Right atrium auricular region (tissue), 2 donors: ENCODE measurements around the gene SLC5A12. TPM values are rescaled to one million over a fixed set of nuclear protein-coding genes. Genes with fewer than 3 reads are reported as not detected.

ENCODE experiments used
- DNase-seq: peaks from one replicate; pipeline ENCODE4 v3.0.0-alpha.2; 2019; ENCODE audit warnings: low spot score
- H3K27ac ChIP-seq, 2 donors: fragments of 200-600 bp; sonication (generic); 1 replicate in 1 of 2; 2 replicates in 1 of 2; pipeline ENCODE4 v1.5.1; 2016 to 2019
- H3K27me3 ChIP-seq, 2 donors: fragments of 200-600 bp; sonication (generic); one replicate each; pipeline versions ENCODE4 v1.5.1 to v1.6.0; 2017 to 2019
- H3K36me3 ChIP-seq: fragments of 200-600 bp; sonication (generic); one replicate; pipeline ENCODE4 v1.5.1; 2016
- H3K4me1 ChIP-seq, 2 donors: fragments of 200-600 bp; sonication (generic); one replicate each; pipeline versions ENCODE4 v1.5.1 to v1.6.0; 2017 to 2019
- H3K4me3 ChIP-seq, 2 donors: fragments of 200-600 bp; sonication (generic); 1 replicate in 1 of 2; 2 replicates in 1 of 2; pipeline ENCODE4 v1.5.1; 2017 to 2019; ENCODE audit warnings: mild to moderate bottlenecking in 1 of 2, moderate library complexity in 1 of 2
- H3K9me3 ChIP-seq, 2 donors: fragments of 200-600 bp; sonication (generic); one replicate each; pipeline ENCODE4 v1.5.1; 2019
- total RNA-seq, 2 donors: library from RNA; depleted of rRNA; stranded (reverse); fragments of >200 nt; gene quantifications; one replicate each; pipeline ENCODE4 v1.1.0, GENCODE V29; 2016
- TF ChIP-seq, protein P1 (sequence below), 2 donors: fragments of 200-600 bp; sonication (generic); IDR thresholded peaks; one replicate each; pipeline ENCODE4 v1.5.1; 2019; ENCODE audit warnings: antibody characterized with exemption in 2 of 2

Gene SLC5A12
- total RNA-seq, 2 donors from 2014 or later = 1.7 to 4.0 TPM

DNA sequence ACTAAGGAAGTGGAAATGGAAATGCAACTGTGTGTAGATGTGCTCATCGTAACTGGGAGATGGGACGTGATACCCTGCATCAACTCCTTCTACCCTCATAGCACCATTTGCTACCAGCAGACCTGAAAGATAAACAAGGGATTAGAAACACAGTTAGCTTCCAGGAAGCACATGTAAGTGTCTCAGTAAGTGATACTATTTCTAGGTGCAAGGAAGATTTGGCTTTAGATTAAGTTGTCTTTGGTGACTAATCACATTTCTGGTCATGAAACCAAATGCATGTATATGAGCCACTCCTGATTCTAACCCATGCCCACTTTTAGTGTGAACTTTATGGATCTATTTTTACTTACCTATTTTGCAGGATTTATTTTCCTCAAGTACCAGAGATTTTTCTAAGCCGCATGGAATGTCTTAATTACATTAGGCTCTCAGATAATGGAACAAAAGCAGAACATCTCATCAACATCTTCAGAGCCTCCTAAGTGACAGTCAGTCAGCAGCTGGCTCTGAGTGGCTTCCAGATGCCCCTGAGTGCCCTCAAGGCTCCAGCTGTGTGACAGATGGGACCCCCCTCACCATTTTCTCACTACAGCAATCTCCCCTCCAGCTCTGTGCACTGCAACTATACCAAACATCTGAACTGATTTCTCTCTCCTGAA is 21.2 kb downstream of the SLC5A12 start:
- TF ChIP-seq, protein P1, sequence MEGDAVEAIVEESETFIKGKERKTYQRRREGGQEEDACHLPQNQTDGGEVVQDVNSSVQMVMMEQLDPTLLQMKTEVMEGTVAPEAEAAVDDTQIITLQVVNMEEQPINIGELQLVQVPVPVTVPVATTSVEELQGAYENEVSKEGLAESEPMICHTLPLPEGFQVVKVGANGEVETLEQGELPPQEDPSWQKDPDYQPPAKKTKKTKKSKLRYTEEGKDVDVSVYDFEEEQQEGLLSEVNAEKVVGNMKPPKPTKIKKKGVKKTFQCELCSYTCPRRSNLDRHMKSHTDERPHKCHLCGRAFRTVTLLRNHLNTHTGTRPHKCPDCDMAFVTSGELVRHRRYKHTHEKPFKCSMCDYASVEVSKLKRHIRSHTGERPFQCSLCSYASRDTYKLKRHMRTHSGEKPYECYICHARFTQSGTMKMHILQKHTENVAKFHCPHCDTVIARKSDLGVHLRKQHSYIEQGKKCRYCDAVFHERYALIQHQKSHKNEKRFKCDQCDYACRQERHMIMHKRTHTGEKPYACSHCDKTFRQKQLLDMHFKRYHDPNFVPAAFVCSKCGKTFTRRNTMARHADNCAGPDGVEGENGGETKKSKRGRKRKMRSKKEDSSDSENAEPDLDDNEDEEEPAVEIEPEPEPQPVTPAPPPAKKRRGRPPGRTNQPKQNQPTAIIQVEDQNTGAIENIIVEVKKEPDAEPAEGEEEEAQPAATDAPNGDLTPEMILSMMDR (IDR thresholded peaks at IDR 0.05) = no peak
- no peaks in the 10 kb centered on the region for H3K36me3 ChIP-seq
- no peaks in the 10 kb centered on the region for H3K4me1 ChIP-seq
- H3K27me3 ChIP-seq = no peaks in the 10 kb centered on the region
- H3K9me3 ChIP-seq = no peaks in the 10 kb centered on the region
- H3K4me3 ChIP-seq = no peak overlapping the region
- H3K27ac ChIP-seq = no peak overlapping the region
- DNase-seq = no peak

DNA sequence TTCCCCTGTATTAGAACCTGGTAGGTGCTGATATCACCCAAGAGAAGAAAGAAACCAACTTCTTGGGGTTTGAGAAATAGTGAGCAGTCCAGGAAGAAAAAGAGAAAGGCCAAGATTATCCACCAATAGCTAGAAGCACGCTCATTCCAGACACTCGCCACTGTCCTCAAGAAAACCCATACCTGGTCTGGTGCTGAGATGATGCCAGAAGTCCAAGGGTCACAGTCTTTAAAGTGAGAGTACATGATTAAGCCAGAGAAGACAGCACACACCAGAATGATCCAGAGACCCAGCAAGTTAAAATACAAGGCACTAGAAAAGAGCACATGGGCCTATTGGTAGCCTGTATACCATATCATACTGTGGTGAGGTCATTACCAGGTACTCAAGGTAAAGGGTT is 23.6 kb downstream of the SLC5A12 start:
- Histone ChIP-seq H3K27me3 (no peaks in the 10 kb centered on the region), H3K27ac (no peak overlapping the region), H3K4me1 (no peaks in the 10 kb centered on the region), H3K9me3 (no peaks in the 10 kb centered on the region), H3K36me3 (no peaks in the 10 kb centered on the region), H3K4me3 (no peak overlapping the region)
- TF ChIP-seq, protein P1 (IDR thresholded peaks at IDR 0.05) = no peak
- no peak for DNase-seq

DNA sequence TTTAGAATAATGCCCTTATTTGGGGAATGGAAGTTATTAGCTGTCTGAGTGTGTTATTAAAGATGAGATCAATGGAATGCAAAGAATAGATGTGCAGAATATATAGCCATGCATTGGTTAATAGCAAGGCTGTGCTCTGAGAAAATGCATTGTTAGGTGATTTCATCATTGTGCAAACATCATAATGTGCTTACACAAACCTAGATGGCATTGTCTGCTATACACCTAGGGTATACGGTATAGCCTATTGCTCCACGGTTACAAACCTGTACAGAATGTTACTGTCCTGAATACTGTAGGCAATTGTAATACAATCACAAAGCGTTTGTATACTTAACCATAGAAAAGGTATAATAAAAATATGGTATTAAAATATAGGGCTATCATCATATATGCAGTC is 25.5 kb downstream of the SLC5A12 start:
- no peak overlapping the region for H3K27ac ChIP-seq
- no peaks in the 10 kb centered on the region for H3K27me3 ChIP-seq
- TF ChIP-seq, protein P1 (IDR thresholded peaks at IDR 0.05) = no peak
- no peaks in the 10 kb centered on the region for H3K36me3 ChIP-seq
- H3K4me1 ChIP-seq = no peaks in the 10 kb centered on the region
- H3K9me3 ChIP-seq = no peaks in the 10 kb centered on the region
- no peak for DNase-seq
- H3K4me3 ChIP-seq = no peak overlapping the region

DNA sequence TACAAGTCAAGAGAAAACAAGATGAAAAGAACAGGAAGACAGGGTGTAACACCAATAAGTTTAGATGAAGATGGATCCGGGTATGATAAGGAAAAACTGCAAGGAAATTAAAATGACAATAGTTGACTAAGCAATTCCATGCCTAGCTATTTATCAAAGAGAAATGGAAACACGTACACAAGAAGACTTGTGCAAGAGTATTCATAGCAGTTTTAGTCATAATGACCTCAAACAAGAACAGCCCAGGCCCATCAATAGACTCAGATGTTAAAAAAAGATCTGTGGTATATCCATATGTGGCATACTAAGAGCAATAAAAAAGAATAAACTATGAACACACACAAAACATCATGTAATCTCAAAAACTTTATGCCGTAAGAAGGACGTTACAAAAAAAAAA is 33.2 kb downstream of the SLC5A12 start:
- DNase-seq = no peak
- TF ChIP-seq, protein P1 (IDR thresholded peaks at IDR 0.05) = no peak
- H3K27ac ChIP-seq = no peak overlapping the region

DNA sequence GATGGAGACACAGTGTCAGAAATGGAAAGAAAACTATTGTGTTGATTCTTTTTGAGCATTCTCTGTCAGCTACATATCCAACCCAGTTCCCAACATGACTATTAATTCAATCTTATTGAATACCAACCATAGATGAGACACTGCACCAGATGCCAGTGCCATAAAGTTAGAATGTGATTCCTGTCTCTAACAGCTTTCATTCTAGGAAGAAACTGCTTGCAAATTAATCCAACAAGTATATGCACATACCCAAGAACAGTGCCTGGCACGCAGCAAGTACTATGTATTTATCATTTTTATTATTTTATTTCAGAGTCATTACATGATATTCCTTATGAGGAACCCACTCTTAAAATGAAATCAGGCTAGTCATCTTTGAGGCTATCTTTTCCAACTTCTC is 34.5 kb downstream of the SLC5A12 start:
- Histone ChIP-seq H3K4me3 (no peak overlapping the region), H3K27me3 (no peaks in the 10 kb centered on the region), H3K27ac (no peak overlapping the region), H3K36me3 (no peaks in the 10 kb centered on the region), H3K9me3 (no peaks in the 10 kb centered on the region), H3K4me1 (no peaks in the 10 kb centered on the region)
- DNase-seq = no peak
- TF ChIP-seq, protein P1 (IDR thresholded peaks at IDR 0.05) = no peak

More for the DNA sequence above, 33.2 kb downstream of the SLC5A12 start:
- no peaks in the 10 kb centered on the region for H3K27me3 ChIP-seq
- H3K36me3 ChIP-seq = no peaks in the 10 kb centered on the region
- no peaks in the 10 kb centered on the region for H3K4me1 ChIP-seq
- H3K4me3 ChIP-seq = no peak overlapping the region
- no peaks in the 10 kb centered on the region for H3K9me3 ChIP-seq

DNA sequence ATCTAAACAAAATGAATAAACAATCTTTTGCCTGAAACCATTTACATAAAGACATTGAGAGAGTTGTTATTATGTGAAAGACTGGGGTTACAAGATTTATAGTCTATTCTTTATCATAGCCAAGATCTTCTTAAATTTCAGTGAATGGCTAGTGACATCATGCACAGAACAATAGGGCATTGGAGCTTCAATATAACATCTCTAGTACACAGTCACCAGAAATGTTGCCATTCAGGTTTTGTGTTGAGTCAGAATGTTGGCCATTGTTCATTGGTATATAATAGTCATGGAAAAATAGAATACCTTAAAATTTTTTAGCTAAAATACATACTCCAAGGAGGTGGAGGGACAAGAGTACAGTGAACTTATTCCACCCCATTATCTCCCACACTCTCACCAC is 44.3 kb downstream of the SLC5A12 start:
- Histone ChIP-seq H3K9me3 (no peaks in the 10 kb centered on the region), H3K27ac (no peak overlapping the region), H3K4me1 (no peaks in the 10 kb centered on the region), H3K36me3 (no peaks in the 10 kb centered on the region), H3K27me3 (no peaks in the 10 kb centered on the region), H3K4me3 (no peak overlapping the region)
- TF ChIP-seq, protein P1 (IDR thresholded peaks at IDR 0.05) = no peak
- no peak for DNase-seq
